Keratinocyte (primary cell): ENCODE results near the gene PIGS. TPM values are rescaled to one million over a fixed set of nuclear protein-coding genes. Genes with fewer than 3 reads are reported as not detected.

Source experiments
- DNase-seq: peaks from one replicate; pipeline ENCODE4 v3.0.0-alpha.2; 2011; ENCODE audit warnings: low read depth, missing footprints, low spot score
- FAIRE-seq: peaks from 2 replicates; lab custom pipeline; 2011; peaks lifted over from hg19 to GRCh38; lab: Jason Lieb, UNC
- H2AFZ ChIP-seq: 2 replicates; pipeline ENCODE4 v1.6.0; 2012; ENCODE audit warnings: low read length, control low read depth, inconsistent platforms; ENCODE audit not compliant: control insufficient read depth
- H3K27ac ChIP-seq: 2 replicates; pipeline ENCODE4 v1.5.1; 2011; ENCODE audit warnings: low read length; ENCODE audit not compliant: control insufficient read depth, insufficient read depth
- H3K27me3 ChIP-seq: 3 replicates; pipeline ENCODE4 v1.6.0; 2011; ENCODE audit warnings: low read length; ENCODE audit not compliant: control insufficient read depth, insufficient read depth; ENCODE audit errors: extremely low read depth
- H3K36me3 ChIP-seq, 2 experiments: 2 replicates in 1 of 2; 3 replicates in 1 of 2; pipeline ENCODE4 v1.5.1; 2011; ENCODE audit warnings: low read length in 2 of 2, mild to moderate bottlenecking in 1 of 2; ENCODE audit not compliant: control insufficient read depth in 2 of 2, insufficient read depth in 2 of 2; ENCODE audit errors: extremely low read depth in 1 of 2
- H3K4me1 ChIP-seq: 3 replicates; pipeline ENCODE4 v1.5.1; 2011; ENCODE audit warnings: low read length; ENCODE audit not compliant: control insufficient read depth, insufficient read depth; ENCODE audit errors: extremely low read depth
- H3K4me2 ChIP-seq: 3 replicates; pipeline ENCODE4 v1.6.0; 2011; ENCODE audit warnings: low read depth, low read length; ENCODE audit not compliant: control insufficient read depth, insufficient read depth; ENCODE audit errors: extremely low read depth
- H3K4me3 ChIP-seq, 3 experiments: fragments of 200-600 bp in 1 of 3; sonication (generic) in 1 of 3; 2 replicates in 2 of 3; 3 replicates in 1 of 3; pipeline ENCODE4 v1.5.1; 2011 to 2016; ENCODE audit warnings: low read length in 3 of 3, mild to moderate bottlenecking in 3 of 3, control low read depth in 2 of 3, inconsistent platforms in 1 of 3, low read depth in 1 of 3, mixed read lengths in 1 of 3, mixed run types in 1 of 3, moderate library complexity in 1 of 3; ENCODE audit not compliant: control insufficient read depth in 2 of 3, insufficient read depth in 2 of 3; ENCODE audit errors: extremely low read depth in 1 of 3
- H3K79me2 ChIP-seq: 2 replicates; pipeline ENCODE4 v1.6.0; 2012; ENCODE audit warnings: low read length; ENCODE audit not compliant: control insufficient read depth, insufficient read depth
- H3K9ac ChIP-seq: 3 replicates; pipeline ENCODE4 v1.6.0; 2011; ENCODE audit warnings: low read length; ENCODE audit not compliant: control insufficient read depth, insufficient read depth; ENCODE audit errors: extremely low read depth
- H3K9me1 ChIP-seq: 3 replicates; pipeline ENCODE4 v1.6.0; 2011; ENCODE audit warnings: low read length; ENCODE audit not compliant: control insufficient read depth, insufficient read depth; ENCODE audit errors: extremely low read depth
- H3K9me3 ChIP-seq: 2 replicates; pipeline ENCODE4 v1.5.1; 2012; ENCODE audit warnings: low read depth, low read length; ENCODE audit not compliant: control insufficient read depth
- H4K20me1 ChIP-seq: 3 replicates; pipeline ENCODE4 v1.6.0; 2011; ENCODE audit warnings: low read length; ENCODE audit not compliant: control insufficient read depth, insufficient read depth; ENCODE audit errors: extremely low read depth
- EZH2 ChIP-seq: IDR thresholded peaks from one replicate; pipeline ENCODE4 v1.6.1; 2012; ENCODE audit warnings: inconsistent platforms, mild to moderate bottlenecking, low read length, moderate library complexity
- dilution Hi-C: fragments of 300-500 bp; cut with MboI; formaldehyde crosslinking; loops from one replicate; pipeline ENCODE4 v1.7.0; 2020; ENCODE audit warnings: low sequenced_read_pairs; ENCODE audit not compliant: extremely low pct_ligation_motif_present
- polyA plus RNA-seq, 5 experiments: library from polyadenylated mRNA; depleted of rRNA in 3 of 5; stranded (reverse) in 3 of 5; stranded (forward) in 1 of 5; unstranded in 1 of 5; fragments of >200 nt; gene quantifications; 1 replicate in 1 of 5; 2 replicates in 3 of 5; 3 replicates in 1 of 5; pipeline versions ENCODE4 v1.2.1 to v1.2.3, GENCODE V29; 2011 to 2012; ENCODE audit warnings: missing spikeins in 2 of 5, low read depth in 1 of 5, low replicate concordance in 1 of 5
- TF ChIP-seq, protein P1 (sequence below), 3 experiments: IDR thresholded peaks in 1 of 3; conservative IDR thresholded peaks in 1 of 3; optimal IDR thresholded peaks in 1 of 3; 2 replicates in 2 of 3; 3 replicates in 1 of 3; pipeline versions ENCODE3 to v1.5.1; 2011; ENCODE audit warnings: low read length in 3 of 3, mild to moderate bottlenecking in 3 of 3, moderate library complexity in 2 of 3, control low read depth in 1 of 3, inconsistent platforms in 1 of 3; ENCODE audit not compliant: insufficient read depth in 2 of 3; ENCODE audit errors: extremely low read depth in 1 of 3

The PIGS gene
- polyA plus RNA-seq, 1 donor (not counting 4 experiments of a cell fraction or from before 2014, with no cell fraction given), result 33.6 TPM

DNA sequence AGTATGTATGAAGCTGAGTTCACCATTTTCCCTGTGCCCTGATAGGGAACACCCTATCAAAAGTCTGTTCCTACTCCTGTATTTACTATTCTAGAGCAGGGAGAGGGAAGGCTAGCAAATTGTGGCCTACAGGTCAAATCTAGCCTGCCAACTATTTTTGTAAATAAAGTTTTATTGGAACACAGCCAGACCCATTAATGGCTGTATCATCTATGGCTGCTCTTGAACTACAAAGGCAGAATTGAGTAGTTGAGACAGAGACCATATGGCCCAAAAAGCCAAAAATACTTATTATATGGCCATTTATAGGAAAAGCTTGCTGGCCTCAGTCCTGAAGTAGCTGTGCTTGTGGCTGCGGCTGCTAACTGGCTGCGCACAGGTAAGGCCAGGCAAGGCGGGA, 9.6 kb upstream of the PIGS start:
- Histone ChIP-seq H2AFZ (no peak overlapping the region), H3K27ac (no peak overlapping the region), H3K4me2 (no peak overlapping the region), H3K4me1 (peaks cover 5% of the 10 kb centered on the region), H3K27me3 (no peaks in the 10 kb centered on the region), H4K20me1 (no peaks in the 10 kb centered on the region), H3K4me3 (no peak overlapping the region), H3K9me1 (no peaks in the 10 kb centered on the region), H3K9ac (no peak overlapping the region), H3K79me2 (no peaks in the 10 kb centered on the region), H3K9me3 (no peaks in the 10 kb centered on the region), H3K36me3 (peaks cover 13 to 60% of the 10 kb centered on the region in 2 experiments)
- dilution Hi-C loops, result no loop called here
- peak; percentile 79 for FAIRE-seq
- DNase-seq, result no peak
- no peak for TF ChIP-seq EZH2
- TF ChIP-seq, protein P1, sequence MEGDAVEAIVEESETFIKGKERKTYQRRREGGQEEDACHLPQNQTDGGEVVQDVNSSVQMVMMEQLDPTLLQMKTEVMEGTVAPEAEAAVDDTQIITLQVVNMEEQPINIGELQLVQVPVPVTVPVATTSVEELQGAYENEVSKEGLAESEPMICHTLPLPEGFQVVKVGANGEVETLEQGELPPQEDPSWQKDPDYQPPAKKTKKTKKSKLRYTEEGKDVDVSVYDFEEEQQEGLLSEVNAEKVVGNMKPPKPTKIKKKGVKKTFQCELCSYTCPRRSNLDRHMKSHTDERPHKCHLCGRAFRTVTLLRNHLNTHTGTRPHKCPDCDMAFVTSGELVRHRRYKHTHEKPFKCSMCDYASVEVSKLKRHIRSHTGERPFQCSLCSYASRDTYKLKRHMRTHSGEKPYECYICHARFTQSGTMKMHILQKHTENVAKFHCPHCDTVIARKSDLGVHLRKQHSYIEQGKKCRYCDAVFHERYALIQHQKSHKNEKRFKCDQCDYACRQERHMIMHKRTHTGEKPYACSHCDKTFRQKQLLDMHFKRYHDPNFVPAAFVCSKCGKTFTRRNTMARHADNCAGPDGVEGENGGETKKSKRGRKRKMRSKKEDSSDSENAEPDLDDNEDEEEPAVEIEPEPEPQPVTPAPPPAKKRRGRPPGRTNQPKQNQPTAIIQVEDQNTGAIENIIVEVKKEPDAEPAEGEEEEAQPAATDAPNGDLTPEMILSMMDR (optimal IDR thresholded peaks at IDR 0.05 in 1 of 3, IDR thresholded peaks at IDR 0.05 in 1 of 3, conservative IDR thresholded peaks at IDR 0.05 in 1 of 3; ENCODE audit: extremely low read depth in 1 of 3, insufficient read depth in 2 of 3, low read length in 3 of 3), result no peak

DNA sequence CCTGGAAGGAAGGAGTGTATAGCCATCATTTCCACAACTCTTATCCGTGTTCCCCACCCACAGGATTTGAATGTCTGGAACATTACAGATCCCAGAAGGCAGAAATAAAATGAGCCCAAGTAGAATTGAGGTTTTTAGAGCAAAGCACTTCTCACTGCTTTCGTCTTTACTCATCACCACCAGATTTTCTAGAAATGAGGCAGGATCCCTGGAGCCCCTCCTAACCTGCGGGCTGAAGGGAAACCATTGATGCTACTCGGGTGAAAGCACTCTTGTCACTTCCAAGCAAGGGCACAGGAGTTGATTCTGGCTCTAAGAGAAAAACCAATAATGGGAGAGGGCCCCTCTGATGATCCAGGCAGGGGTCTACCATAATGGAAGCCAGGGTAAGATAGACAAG, 8.2 kb upstream of the PIGS start:
- H3K27me3 ChIP-seq, result no peaks in the 10 kb centered on the region
- no peak for FAIRE-seq
- H3K4me2 ChIP-seq, result no peak overlapping the region
- peaks cover 6% of the 10 kb centered on the region for H3K4me1 ChIP-seq
- H3K9ac ChIP-seq, result no peak overlapping the region
- peaks cover 10 to 49% of the 10 kb centered on the region in 2 experiments for H3K36me3 ChIP-seq
- H2AFZ ChIP-seq, result no peak overlapping the region
- H3K79me2 ChIP-seq, result no peaks in the 10 kb centered on the region
- H3K27ac ChIP-seq, result no peak overlapping the region
- TF ChIP-seq, protein P1 (optimal IDR thresholded peaks at IDR 0.05 in 1 of 3, IDR thresholded peaks at IDR 0.05 in 1 of 3, conservative IDR thresholded peaks at IDR 0.05 in 1 of 3; ENCODE audit: extremely low read depth in 1 of 3, insufficient read depth in 2 of 3, low read length in 3 of 3), result no peak
- TF ChIP-seq EZH2, result no peak
- no peaks in the 10 kb centered on the region for H3K9me3 ChIP-seq
- no peaks in the 10 kb centered on the region for H3K9me1 ChIP-seq
- H3K4me3 ChIP-seq, result no peak overlapping the region
- no peaks in the 10 kb centered on the region for H4K20me1 ChIP-seq
- DNase-seq, result no peak
- dilution Hi-C loops, result no loop called here
